Measurements from ENCODE around the gene TMEM25. TPM values are rescaled to one million over a fixed set of nuclear protein-coding genes. Genes with fewer than 3 reads are reported as not detected.

Gene TMEM25
- total and polyA plus RNA-seq, 2 donors from 2014 or later: 30.7 to 36.8 TPM

DNA sequence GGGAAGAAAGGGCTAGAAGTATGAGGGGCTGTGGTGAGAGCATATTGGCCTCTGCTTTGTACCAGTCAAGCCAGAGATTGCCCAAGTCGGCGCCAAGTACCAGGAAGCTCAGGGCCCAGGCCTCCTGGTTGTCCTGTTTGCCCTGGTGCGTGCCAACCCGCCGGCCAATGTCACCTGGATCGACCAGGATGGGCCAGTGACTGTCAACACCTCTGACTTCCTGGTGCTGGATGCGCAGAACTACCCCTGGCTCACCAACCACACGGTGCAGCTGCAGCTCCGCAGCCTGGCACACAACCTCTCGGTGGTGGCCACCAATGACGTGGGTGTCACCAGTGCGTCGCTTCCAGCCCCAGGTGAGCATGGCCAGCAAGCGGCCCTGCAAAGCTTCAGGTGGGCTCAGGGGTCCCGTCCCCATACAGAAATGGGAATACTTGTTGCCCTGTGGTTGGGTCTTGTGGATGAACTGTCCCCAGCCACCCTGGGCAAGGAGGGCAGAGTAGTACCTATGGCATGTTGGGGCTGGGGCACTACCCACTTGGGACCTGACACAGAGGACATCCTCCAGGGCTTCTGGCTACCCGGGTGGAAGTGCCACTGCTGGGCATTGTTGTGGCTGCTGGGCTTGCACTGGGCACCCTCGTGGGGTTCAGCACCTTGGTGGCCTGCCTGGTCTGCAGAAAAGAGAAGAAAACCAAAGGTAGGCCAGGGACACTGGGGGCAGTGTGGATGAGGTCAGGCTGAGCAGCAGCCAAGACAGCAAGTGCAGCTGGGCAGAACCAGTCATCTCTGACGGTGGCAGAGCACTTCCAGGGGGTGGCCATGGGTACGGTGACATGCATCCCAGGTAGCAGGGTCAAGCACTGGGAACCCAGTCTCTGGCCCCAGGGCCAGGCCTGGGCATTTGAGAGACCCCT lies 2.1 kb downstream of the TMEM25 start:
- H3K27ac ChIP-seq (ENCODE audit: low read depth in 2 of 2, low read length in 2 of 2): peak overlapping the region; percentile 42 to 63
- intact Hi-C loops (cut with DNase I): no loop called here
- no peak for FAIRE-seq

DNA sequence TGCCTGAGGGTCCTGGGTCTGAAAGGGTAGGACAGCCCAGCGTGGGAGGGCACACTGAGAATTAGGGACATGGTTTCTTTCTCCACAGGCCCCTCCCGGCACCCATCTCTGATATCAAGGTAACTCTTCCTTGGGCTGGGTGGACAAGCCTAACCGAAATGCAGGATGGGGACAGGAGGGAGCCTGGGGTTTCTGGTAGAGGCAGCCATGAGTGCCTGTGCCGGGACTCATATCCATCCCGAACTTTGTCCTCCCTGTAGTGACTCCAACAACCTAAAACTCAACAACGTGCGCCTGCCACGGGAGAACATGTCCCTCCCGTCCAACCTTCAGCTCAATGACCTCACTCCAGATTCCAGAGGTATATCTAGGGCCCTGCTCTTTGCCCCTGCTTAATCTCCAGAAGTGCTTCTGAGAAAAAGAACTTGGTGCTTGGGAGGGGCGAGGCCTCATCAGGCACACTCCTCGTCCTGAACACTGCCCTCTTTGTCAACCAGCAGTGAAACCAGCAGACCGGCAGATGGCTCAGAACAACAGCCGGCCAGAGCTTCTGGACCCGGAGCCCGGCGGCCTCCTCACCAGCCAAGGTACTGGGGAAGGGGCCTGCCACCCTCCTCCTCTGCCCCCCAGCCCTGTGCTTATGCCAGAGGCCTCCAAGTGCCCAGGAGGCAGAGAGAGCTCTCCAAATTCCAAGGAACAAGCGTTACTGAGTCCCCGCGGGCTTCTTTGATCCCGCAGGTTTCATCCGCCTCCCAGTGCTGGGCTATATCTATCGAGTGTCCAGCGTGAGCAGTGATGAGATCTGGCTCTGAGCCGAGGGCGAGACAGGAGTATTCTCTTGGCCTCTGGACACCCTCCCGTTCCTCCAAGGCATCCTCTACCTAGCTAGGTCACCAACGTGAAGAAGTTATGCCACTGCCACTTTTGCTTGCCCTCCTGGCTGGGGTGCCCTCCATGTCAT lies 3.1 kb downstream of the TMEM25 start:
- peaks cover 3 to 22% (median 18%) of the 10 kb centered on the region in 3 donors for H3K4me1 ChIP-seq (ENCODE audit: control insufficient read depth in 2 of 3, insufficient read depth in 2 of 3, low read depth in 1 of 3, low read length in 3 of 3)
- H3K4me3 ChIP-seq (ENCODE audit: low read length in 3 of 3): peak overlapping the region in 1 of 3 donors; percentile 30
- DNase-seq (peak in 1 of 5 donors; percentile 46), FAIRE-seq (no peak)
- intact Hi-C loops (cut with DNase I): no loop called here
- TF ChIP-seq, protein P1, sequence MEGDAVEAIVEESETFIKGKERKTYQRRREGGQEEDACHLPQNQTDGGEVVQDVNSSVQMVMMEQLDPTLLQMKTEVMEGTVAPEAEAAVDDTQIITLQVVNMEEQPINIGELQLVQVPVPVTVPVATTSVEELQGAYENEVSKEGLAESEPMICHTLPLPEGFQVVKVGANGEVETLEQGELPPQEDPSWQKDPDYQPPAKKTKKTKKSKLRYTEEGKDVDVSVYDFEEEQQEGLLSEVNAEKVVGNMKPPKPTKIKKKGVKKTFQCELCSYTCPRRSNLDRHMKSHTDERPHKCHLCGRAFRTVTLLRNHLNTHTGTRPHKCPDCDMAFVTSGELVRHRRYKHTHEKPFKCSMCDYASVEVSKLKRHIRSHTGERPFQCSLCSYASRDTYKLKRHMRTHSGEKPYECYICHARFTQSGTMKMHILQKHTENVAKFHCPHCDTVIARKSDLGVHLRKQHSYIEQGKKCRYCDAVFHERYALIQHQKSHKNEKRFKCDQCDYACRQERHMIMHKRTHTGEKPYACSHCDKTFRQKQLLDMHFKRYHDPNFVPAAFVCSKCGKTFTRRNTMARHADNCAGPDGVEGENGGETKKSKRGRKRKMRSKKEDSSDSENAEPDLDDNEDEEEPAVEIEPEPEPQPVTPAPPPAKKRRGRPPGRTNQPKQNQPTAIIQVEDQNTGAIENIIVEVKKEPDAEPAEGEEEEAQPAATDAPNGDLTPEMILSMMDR (IDR thresholded peaks at IDR 0.05; ENCODE audit: borderline replicate concordance, extremely low read depth, insufficient read depth): no peak
- no peak overlapping the region for H3K9ac ChIP-seq (ENCODE audit: low read length in 3 of 3)
- no peaks in the 10 kb centered on the region for H3K36me3 ChIP-seq (ENCODE audit: control insufficient read depth in 2 of 3, insufficient read depth in 3 of 3, low read length in 3 of 3)
- H3K27me3 ChIP-seq (ENCODE audit: control insufficient read depth, insufficient read depth, low read length): no peaks in the 10 kb centered on the region
- H3K9me3 ChIP-seq (ENCODE audit: control insufficient read depth in 2 of 3, insufficient read depth in 1 of 3, low read length in 3 of 3): no peaks in the 10 kb centered on the region
- H3K27ac ChIP-seq (ENCODE audit: low read depth in 2 of 2, low read length in 2 of 2): peak overlapping the region; percentile 42 to 63

More for the DNA sequence above, 2.1 kb downstream of the TMEM25 start:
- no peak overlapping the region for H3K9ac ChIP-seq (ENCODE audit: low read length in 3 of 3)
- peak in 1 of 5 donors; percentile 33 for DNase-seq
- H3K4me3 ChIP-seq (ENCODE audit: low read length in 3 of 3): no peak overlapping the region
- peaks cover 3 to 25% (median 23%) of the 10 kb centered on the region in 3 donors for H3K4me1 ChIP-seq (ENCODE audit: control insufficient read depth in 2 of 3, insufficient read depth in 2 of 3, low read depth in 1 of 3, low read length in 3 of 3)
- no peaks in the 10 kb centered on the region for H3K9me3 ChIP-seq (ENCODE audit: control insufficient read depth in 2 of 3, insufficient read depth in 1 of 3, low read length in 3 of 3)
- no peaks in the 10 kb centered on the region for H3K27me3 ChIP-seq (ENCODE audit: control insufficient read depth, insufficient read depth, low read length)
- TF ChIP-seq, protein P1 (IDR thresholded peaks at IDR 0.05; ENCODE audit: borderline replicate concordance, extremely low read depth, insufficient read depth): no peak
- H3K36me3 ChIP-seq (ENCODE audit: control insufficient read depth in 2 of 3, insufficient read depth in 3 of 3, low read length in 3 of 3): no peaks in the 10 kb centered on the region

DNA sequence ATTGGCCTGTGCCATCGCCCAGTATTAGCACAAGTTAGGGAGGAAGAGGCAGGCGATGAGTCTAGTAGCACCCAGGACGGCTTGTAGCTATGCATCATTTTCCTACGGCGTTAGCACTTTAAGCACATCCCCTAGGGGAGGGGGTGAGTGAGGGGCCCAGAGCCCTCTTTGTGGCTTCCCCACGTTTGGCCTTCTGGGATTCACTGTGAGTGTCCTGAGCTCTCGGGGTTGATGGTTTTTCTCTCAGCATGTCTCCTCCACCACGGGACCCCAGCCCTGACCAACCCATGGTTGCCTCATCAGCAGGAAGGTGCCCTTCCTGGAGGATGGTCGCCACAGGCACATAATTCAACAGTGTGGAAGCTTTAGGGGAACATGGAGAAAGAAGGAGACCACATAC lies 4.3 kb downstream of the TMEM25 start:
- intact Hi-C loops (cut with DNase I): no loop called here
- Histone ChIP-seq H3K4me3 (ENCODE audit: low read length in 3 of 3) (no peak overlapping the region), H3K36me3 (ENCODE audit: control insufficient read depth in 2 of 3, insufficient read depth in 3 of 3, low read length in 3 of 3) (no peaks in the 10 kb centered on the region), H3K9ac (ENCODE audit: low read length in 3 of 3) (no peak overlapping the region), H3K27ac (ENCODE audit: low read depth in 2 of 2, low read length in 2 of 2) (no peak overlapping the region), H3K27me3 (ENCODE audit: control insufficient read depth, insufficient read depth, low read length) (no peaks in the 10 kb centered on the region), H3K4me1 (ENCODE audit: control insufficient read depth in 2 of 3, insufficient read depth in 2 of 3, low read depth in 1 of 3, low read length in 3 of 3) (peaks cover 0 to 12% (median 6%) of the 10 kb centered on the region in 3 donors), H3K9me3 (ENCODE audit: control insufficient read depth in 2 of 3, insufficient read depth in 1 of 3, low read length in 3 of 3) (no peaks in the 10 kb centered on the region)
- FAIRE-seq (no peak), DNase-seq (peak in 1 of 5 donors; percentile 27)
- TF ChIP-seq, protein P1 (IDR thresholded peaks at IDR 0.05; ENCODE audit: borderline replicate concordance, extremely low read depth, insufficient read depth): no peak
